GM21825 (cell line): Measurements from ENCODE around the gene ICAM2.

ENCODE experiments used
- ATAC-seq: cut with Tn5 transposase; IDR thresholded peaks from one replicate; pipeline ENCODE4 v1.9.1; 2021; ENCODE audit warnings: mild to moderate bottlenecking, moderate library complexity; ENCODE audit not compliant: unreplicated experiment

Gene ICAM2

DNA sequence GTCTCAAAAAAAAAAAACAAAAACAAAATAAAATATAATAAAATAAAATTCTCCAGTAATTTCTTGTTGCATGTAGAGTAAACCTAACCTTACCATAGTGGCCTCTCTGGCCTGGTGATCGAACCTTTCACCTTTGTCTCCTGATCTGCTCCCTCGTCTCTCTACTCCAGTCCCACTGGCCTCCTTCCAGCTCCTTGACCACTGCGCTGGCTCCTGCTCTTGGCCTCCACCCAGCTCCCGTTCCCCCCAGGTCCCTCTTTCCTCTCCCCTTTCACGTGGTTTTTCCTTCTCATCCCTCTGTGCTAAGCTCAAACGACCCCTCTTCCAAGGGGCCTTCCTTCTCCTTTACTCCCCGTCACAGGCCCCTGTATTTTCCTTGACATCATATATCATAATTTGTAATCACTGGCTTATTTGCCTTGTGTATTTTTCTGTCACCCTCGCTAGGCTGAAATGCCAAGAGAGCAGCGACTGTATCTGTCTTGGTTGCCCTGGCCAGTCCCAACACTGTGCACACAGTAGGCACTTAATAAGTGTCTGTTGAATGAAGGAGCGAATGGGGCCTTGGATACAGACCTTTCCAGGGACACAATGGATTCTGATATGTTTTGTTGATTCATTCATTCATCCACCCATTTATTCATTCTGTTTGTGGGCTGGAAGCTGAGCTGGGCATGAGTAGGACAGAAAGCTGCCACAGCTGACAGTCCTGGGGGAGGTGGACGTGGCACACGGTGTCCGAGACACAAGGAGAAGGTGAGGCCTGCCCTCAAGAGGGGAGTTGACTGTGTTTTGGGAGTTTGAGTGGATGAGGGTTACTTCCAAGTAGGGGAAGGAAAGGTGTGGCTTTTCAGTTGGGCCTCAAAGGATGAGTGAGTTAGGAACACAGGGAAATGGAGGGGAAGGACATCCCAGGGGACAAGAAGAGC lies 41.9 kb downstream of the ICAM2 start:
- no peak for ATAC-seq

DNA sequence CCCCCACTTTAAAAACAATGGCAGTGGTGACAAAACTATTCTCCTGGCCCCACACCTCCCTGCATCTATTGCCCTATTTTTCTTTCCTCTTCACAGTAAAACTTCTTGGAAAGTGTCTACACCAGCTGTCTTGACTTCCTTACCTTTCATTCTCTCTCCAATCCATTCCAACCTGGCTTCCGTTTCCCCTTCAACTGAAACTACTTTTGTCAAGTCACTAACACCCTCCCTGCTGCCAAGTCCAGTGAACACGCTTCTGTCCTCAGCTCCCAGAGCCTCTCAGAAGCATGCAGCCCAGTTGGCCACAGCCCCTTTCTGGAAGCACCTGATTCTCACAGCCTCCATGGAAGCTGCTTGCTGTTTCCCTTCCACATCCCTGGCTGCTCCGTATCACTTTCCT lies 43.7 kb downstream of the ICAM2 start:
- ATAC-seq, result no peak

DNA sequence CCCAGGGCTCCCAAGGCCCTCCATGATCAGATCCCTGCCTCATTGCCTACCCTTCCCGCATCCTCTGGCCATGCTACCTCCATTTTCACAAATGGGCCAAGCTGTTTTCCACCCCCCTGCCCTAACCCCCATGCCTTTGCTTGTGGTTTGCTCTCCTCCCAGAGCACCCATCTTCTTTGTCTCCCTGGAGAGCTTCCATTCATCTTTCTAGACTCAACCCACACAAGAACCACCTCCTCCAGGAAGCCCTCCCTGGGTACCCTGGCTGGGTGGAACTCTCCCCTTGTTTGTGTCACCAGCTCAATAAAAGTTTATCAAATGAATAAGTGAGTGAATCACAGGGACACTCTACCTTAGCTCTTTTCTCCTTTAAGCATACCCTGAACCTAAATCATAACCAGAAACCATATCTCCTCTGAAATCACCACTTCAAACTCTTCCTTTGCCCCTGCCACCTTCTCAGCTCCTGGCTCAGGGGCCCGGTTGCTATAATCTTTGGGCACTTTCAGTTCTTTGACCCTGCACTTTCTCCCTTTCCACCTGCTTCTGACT lies 44.8 kb downstream of the ICAM2 start:
- no peak for ATAC-seq

DNA sequence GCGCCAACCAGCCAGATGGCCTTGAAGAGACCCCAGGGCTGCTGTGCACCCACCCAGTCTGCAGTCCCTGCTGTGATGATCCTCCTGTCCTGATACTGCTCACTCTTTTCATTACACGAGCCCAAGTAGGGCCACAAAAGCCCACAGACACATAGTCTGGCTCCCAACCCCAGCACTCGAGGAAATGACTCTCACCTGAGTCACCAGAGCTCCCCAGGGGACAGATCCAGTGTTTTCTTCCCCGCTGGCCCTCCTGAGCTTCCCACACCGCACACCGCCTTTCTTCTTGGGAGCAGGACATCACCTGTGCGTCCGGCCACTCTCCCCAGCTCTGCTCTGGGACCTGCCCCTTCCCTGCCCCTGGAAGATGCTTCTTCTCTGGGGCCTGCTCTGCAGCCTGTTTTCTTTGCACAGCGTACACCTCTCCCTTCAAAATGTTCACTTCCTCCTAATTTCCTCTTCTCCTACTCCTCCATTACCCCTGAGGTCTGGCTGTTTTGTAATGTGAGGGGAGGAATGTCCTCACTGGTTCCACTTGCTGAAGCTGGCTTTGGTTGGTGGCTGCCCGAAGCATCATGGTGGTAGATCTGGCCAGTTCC lies 45.7 kb downstream of the ICAM2 start:
- no peak for ATAC-seq

DNA sequence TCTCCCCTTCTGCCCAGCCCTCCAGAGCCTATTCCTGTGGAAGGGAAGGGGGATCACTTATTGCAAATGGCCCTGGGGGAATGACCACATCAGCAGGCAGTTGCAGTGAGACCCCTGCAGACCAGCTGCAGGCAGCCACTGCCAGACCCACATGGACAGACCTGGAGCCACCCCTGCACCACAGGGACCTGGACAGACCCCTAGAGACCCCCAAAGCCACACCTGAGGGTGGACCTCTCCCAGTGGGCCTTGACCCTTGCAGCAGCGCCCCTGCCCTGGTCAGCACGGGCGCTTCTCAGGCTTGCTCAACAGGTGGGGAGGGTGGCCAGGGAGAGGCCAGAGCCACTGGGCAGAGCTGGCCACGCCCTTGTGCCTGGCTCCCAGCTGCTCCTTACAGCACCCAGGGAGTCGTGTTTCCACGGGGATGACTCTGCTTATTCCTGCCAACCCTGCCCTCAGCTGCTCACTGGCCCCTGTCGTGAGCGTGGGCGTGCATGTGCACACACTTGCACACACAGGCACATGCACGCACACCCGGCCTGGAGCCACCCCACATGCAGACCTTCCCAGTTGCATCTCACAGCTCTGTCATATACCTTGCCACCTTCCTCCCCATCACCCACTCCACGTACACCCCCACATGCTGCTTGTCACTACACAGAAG lies 46.4 kb downstream of the ICAM2 start:
- no peak for ATAC-seq

DNA sequence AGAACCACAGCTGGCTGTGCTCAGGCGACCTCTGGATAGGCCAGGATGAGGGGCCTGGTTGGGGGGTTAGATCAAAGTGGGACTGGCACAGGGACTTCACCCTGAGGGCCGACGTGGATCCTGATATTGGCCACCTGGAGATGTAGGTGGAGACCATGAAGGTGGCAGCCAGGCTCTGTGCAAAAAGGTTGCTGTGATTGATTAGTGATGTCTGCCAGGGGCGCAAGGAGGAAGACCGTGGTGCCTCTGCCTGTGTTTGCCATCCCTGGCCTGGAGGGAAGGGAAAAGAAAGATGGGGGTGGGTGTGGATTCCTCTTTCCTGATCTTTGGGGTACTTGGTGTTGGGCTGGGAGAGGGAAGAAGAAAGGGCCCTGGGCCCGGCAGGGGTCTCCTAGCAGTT lies 47.2 kb downstream of the ICAM2 start:
- ATAC-seq, result no peak

DNA sequence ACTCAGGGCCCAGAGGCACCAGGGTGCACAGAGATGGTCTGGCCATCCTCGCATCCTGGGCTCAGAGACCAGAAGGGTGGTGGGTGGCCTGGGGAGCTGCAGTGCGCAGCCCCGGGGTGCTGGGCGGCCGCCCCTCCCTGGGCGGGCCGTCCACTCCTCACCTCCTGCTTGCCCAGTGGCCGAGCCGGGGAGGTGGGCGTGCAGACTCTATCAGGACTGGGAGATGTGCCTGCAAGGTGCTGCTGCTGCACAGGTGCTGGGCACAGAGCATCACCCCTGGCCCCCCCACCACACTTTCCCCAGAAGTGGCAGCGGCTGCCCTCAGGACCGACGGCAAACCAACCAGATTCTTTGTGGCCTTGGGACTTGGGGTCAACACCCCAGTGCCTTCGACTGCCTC lies 47.6 kb downstream of the ICAM2 start, which contains the start of gene SCN4A:
SCN4A (minus strand) TSS at position 123 of the 400 bp plus-strand sequence; CDS start at position 46, 77 bp downstream.
- no peak for ATAC-seq

DNA sequence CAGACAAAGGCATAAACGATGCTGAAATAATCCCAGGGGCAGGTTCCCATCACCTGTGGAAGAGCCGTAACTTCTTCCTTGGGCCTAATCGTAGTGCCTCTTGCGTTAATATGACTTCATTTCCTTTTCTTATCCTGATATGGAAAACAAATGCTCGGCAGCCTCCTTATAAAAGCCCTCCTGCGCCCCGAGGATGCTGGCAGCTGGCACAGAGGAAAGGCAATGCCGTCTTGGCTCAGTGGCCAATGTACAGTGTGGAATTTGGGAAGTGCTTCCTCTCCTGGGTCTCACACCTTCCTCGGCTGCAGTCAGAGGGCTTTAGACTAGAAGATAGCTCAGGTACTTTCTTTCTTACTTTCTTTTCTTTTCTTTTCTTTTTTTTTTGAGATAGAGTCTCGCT lies 51.2 kb downstream of the ICAM2 start:
- ATAC-seq, result no peak

DNA sequence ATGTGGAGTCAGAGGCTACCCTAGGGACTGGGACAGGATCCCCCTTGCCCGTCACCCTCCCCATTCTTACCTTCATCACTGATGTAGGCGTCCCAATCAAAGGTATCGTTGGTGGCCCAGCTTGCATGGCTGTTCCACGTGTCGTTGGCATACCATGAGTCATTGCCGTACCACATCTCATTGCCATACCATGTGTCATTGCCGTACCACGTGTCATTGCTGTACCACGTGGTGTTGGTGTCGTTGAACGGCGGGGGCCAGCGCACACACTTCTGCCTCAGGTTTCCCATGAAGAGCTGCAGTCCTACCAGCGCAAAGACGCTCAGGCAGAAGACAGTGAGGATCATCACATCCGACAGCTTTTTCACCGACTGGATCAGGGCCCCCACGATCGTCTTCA lies 52.5 kb downstream of the ICAM2 start:
- no peak for ATAC-seq

DNA sequence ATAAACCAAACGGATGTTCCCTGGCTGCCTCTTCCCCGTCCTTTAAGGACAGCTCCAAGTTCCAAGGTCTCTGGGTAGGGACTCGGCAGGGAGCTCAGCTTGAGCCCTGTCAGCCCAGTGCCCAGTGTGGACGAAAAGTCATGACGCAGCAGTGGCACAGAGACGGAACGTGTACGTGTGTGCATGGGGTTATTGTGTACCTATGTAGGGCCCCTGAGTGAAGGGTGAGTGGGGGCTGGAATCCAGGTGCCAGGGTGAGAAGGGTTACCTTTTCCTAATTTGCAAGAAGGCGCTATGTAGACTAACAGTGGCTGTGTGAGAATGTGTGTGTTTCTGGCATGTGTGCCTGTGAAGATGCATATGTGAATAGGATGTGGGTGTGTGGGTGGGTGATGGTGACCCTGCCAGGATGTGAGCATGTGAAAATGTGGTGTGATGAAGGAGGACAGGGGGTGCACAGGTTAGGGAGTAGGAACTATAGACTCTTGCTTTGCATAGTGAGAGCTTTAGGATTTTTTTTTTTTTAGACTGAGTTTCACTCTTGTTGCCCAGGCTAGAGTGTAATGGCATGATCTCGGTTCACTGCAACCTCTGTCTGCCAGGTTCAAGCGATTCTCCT lies 53.7 kb downstream of the ICAM2 start:
- no peak for ATAC-seq

DNA sequence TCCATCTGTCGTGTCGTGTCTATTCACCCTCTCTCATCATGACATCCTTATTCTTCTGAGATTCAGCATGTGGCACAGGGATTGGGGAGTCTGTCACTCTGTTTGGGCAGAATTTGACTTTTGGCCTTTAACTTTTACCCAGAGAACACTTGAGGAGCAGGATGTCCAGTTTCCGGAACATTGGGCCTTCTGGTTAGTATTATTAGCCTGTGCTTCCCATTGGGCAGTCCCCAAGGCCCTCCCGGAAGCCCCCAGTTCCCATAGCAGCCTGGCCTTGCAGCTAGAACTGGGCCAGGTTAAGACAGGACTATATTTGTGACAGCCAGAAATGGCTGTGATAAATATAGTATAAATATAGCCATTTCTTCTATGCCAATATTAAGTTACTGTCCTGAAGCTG lies 57.3 kb downstream of the ICAM2 start:
- ATAC-seq, result no peak

DNA sequence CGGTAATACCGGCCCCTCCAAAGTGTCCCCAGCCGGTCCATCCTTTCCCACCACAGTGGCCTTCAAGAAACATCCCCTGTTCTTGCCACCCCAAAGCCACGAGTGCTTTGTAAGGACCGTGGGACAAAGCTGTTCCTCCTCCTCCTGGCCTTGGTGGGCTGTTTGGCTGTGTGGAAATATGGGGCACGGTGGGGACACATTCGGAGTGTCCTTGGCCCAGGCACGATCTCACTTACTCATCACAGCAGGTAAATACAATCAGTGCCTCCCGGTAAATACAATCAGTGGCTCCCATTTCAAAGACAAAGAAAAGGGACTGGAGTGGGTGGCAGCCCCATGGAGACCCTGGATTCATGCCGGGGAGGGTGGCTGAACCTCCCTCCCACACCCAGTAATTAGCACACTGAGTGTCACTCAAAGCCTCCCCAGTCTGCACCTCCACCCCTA lies 58.1 kb downstream of the ICAM2 start:
- no peak for ATAC-seq

DNA sequence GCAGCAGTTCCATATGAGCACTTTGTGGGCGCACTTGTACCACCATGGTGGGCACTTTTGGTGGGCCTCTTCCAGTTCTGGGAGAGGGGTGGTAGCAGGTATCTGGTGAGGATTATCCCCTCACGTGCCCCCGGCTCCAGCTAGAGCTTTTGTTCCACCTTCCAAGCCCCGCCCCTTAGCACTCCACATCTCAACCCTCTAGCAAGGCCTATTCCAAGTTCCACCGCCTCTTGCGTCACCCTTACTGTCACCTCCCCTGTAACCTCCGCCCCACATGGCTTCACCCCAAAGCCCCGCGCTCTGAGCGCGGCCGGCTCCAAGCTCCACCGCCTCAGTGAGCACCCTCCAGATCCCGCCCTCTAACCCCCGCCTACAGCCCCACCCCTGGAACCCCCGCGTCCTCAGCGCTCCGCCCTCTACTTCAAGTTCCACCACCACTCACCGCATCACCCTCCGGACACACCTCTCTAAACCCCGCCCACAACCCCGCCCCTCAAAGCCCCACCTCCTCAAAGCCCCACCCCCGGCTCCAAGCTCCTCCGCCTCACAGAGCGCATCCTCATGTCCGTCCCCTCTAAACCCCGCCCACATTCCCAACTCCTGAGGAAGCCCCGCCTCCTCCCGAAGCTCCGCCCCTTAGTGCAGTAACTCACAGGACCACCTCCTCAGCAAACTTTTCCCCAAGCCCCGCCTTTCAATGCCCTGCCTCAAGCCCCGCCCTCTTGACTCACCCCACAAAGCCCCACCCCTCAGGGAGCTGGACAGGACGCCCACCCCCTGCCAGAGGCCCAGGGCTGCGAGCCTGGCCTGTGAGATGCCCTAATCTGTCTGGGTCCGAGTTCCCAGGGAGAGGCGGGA lies 58.8 kb downstream of the ICAM2 start:
- no peak for ATAC-seq

DNA sequence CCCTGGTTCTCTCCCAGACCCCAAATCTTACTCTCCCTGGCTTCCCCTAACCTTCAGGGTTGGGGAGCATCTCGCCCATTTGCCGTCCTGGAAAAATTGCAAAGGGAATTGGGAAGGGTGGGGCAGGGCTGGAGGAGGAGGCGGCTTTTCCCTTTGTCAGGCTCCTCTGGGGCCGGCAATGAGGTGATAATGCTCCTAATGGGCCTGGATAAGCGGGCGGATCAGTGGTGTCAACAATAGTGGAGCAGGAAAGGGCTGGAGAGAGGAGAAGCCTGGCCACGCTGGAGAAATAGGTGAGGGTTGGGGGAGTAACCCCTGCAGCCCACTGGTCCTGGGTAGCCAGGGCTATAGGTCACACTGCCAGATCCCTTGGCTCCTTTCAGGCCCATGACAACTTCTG lies 60.0 kb downstream of the ICAM2 start:
- ATAC-seq, result no peak

DNA sequence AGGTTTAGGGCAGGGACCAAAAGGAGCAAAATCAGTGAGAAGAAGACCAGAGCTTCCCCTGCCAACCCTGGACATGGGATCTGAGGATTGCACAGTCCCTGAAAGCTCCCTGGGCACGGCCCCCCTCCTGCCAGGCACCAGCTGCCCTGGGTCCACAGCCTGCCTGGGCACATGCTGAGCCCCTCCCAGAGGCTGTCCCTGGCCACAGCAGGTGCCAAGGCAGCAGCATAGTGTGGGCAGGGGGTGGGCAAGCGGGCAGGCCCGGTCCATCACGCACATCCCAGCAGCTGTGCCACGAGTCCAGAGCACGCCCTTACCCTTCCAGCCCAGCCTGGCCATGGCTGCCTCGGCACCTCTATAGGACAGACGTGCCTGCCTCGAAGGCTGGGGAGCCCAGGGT lies 60.4 kb downstream of the ICAM2 start:
- no peak for ATAC-seq

DNA sequence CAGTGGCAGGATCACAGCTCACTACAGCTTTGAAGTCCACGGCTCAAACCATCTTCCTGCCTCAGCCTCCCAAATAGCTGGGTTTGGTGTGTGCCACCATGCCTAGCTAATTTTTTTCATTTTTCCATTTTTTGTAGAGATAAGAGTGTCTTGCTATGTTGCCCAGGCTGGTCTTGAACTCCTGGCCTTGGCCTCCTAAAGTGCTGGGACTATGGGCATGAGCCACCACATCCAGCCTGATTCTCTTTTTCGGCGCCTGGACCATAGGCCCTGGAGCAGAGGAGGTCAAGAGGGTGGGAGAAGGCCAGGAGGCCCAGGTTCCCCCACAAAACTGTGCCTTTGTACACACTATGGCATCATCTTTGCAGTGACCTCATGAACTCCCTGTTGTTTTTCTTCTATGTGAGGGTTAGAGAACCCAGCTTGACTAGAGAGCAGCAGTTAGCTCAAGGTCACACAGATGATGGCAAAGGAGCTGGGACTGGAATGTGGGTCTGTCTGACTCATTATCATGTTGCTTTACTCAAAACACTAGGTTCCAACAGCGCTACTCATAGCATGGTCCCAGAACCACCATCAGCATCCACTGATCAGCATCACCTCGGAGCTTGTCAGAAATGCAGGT lies 64.0 kb downstream of the ICAM2 start:
- ATAC-seq, result no peak

DNA sequence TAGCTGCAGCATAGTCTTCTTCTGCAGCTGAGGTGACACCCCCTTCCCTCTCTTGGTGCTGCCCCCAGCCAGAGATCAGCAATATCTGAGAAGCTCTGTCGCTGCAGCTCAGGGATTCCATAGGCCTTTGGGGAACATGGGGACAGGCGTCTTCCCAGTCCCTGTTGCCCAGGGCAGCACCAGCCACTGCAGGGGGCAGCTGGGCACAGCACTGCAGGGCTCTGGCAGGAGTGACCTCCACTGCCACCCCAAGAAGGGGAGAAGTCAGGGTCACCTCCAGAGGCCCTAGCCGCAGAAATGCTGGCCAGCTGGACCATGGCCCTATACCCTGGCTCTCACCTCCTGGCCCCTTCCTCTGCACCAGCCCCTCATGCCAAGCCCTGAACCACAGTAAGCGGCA lies 64.6 kb downstream of the ICAM2 start:
- no peak for ATAC-seq

DNA sequence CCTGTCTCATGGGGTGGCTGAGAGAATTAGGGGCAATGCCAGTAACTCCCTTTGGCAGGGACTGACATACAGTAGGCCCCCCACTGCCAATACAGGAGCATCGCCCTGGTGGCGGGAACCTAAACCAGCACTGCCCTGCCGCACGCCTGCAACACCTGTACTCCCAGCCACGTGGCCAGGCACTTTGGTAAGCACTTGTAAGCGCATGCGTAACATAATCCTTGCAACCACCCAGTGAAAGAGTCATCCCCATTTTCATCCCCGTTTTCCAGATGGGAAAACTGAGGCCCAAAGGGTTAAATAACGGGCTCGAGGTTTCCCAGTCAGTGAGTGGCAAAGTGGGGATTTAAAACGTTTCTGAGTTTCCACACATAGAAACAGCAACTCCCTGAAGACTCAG lies 65.2 kb downstream of the ICAM2 start:
- no peak for ATAC-seq

DNA sequence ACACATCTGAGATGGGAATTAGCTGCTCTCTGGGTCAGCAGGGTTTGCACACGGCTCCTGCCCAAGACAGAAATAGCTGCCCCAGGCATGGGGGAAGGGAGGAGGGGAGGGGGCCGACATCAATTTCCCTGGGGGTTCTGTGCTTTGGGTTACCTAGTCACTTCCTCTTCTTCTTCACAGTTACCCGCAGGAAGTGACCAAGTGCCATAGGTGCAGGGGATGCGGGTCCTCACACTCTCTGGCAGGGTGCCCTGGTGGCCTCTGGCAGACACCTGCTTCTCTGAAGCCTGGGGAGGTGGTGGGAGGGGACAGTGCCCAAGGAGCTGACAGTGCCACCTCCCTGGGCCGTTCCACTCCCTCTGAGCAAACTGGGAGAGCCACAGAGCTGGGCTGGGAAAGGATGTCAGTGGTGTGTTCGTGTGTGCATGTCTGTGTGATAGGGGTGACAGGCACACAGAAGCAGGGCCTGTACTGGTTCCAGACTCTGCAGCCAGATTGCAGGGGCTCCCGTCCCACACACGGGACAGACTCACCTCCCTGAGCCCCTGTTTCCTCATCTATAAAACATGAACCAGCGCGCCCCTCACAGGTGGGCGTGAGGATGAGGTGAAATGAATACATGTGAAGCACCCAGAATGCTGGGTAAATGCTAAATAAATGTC lies 65.9 kb downstream of the ICAM2 start:
- peak; percentile 63 for ATAC-seq
